NCI-H1048 (cell line): ENCODE data around the gene GSX2.

Source experiments
- DNase-seq: peaks from one replicate; lab custom pipeline; 2025; lab: John Stamatoyannopoulos, UW

The GSX2 gene

GRCh38 chr4:54077812-54078211 lies 22.2 kb upstream of the GSX2 start:
- no peak for DNase-seq

- DNase-seq, result no peak
Observed at GRCh38 chr4:54082168-54082567, 17.8 kb upstream of the GSX2 start.

GRCh38 chr4:54085284-54085683 lies 14.7 kb upstream of the GSX2 start:
- DNase-seq, result no peak

GRCh38 chr4:54089875-54090274 lies 10.1 kb upstream of the GSX2 start:
- no peak for DNase-seq

- DNase-seq, result no peak
Observed at GRCh38 chr4:54090404-54090803, 9.6 kb upstream of the GSX2 start.

- DNase-seq, result no peak
Observed at GRCh38 chr4:54090804-54091623, 8.9 kb upstream of the GSX2 start.

GRCh38 chr4:54091637-54092404 lies 8.1 kb upstream of the GSX2 start:
- no peak for DNase-seq

- DNase-seq, result no peak
Observed at GRCh38 chr4:54092405-54093323, 7.3 kb upstream of the GSX2 start.

GRCh38 chr4:54093324-54094240 lies 6.4 kb upstream of the GSX2 start:
- DNase-seq, result no peak

- no peak for DNase-seq
Observed at GRCh38 chr4:54094451-54094850, 5.5 kb upstream of the GSX2 start.

GRCh38 chr4:54095110-54095825 lies 4.7 kb upstream of the GSX2 start:
- no peak for DNase-seq

GRCh38 chr4:54096295-54096962 lies 3.5 kb upstream of the GSX2 start:
- DNase-seq, result no peak

- no peak for DNase-seq
Observed at GRCh38 chr4:54097152-54097551, 2.8 kb upstream of the GSX2 start.

GRCh38 chr4:54098375-54098774 lies 1.6 kb upstream of the GSX2 start:
- no peak for DNase-seq

GRCh38 chr4:54099287-54099747 lies 646 bp upstream of the GSX2 start:
- DNase-seq, result no peak

GRCh38 chr4:54100595-54101189 lies 729 bp downstream of the GSX2 start:
- DNase-seq, result no peak

- no peak for DNase-seq
Observed at GRCh38 chr4:54101190-54102041, 1.5 kb downstream of the GSX2 start.

GRCh38 chr4:54102531-54103106 lies 2.7 kb downstream of the GSX2 start:
- DNase-seq, result no peak
